ENCODE measurements around the gene NHSL1. TPM values are rescaled to one million over a fixed set of nuclear protein-coding genes. Genes with fewer than 3 reads are reported as not detected.

Gene NHSL1
- total and polyA plus RNA-seq, 7 donors: 6.5 to 17.5 (median 8.6) TPM

DNA sequence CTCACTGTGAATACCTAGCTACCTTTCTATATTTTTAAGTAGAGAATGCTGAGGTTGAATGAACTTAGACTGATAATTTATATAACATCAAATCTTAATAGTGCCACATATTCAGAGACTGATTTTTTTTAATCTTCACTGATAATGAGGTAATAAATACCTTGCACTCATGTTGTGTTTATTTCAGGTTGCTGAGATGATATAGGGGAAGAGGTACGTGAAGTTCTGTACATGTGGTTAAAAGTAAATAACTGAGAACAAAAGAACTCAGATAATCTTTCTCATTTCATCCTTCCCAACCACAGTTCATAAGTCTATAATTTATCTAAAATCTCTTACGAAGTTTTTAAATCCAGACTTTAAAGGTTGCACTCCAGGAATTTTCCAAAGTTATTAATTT, 6.4 kb downstream of the NHSL1 start:
- Histone ChIP-seq H3K4me1 (peaks cover 0 to 39% (median 30%) of the 10 kb centered on the region in 4 donors), H3K36me3 (no peaks in the 10 kb centered on the region)
- WGBS, 2 donors: 38 to 71% methylated on average over 2 of the region's 2 CpGs

DNA sequence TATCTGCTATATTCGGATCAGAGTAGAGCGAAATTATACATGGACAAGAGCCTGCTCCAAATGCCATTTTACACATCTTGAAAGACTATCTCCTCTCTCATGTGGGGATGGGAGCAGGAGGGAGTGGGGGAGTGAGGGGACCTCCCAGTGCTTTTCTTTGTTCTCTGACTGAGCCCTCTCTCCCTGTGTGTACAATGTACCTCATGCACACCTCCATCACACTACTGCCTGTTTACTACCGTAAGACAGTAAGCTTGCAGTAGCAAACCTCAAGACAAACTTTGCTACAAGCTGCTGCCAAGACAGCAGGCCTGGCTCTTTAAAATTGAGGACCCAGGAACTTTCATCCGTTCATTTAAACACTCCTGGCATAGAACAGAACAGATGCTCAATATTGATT, 7.2 kb downstream of the NHSL1 start:
- WGBS, 2 donors: 45 to 75% methylated on average over 4 of the region's 4 CpGs
- H3K9me3 ChIP-seq: no peaks in the 10 kb centered on the region
- no peak for DNase-seq
- no peaks in the 10 kb centered on the region for H3K36me3 ChIP-seq
- no peak overlapping the region for H3K4me3 ChIP-seq
- intact Hi-C loops (cut with DNase I): no loop called here
- TF ChIP-seq, protein P1, sequence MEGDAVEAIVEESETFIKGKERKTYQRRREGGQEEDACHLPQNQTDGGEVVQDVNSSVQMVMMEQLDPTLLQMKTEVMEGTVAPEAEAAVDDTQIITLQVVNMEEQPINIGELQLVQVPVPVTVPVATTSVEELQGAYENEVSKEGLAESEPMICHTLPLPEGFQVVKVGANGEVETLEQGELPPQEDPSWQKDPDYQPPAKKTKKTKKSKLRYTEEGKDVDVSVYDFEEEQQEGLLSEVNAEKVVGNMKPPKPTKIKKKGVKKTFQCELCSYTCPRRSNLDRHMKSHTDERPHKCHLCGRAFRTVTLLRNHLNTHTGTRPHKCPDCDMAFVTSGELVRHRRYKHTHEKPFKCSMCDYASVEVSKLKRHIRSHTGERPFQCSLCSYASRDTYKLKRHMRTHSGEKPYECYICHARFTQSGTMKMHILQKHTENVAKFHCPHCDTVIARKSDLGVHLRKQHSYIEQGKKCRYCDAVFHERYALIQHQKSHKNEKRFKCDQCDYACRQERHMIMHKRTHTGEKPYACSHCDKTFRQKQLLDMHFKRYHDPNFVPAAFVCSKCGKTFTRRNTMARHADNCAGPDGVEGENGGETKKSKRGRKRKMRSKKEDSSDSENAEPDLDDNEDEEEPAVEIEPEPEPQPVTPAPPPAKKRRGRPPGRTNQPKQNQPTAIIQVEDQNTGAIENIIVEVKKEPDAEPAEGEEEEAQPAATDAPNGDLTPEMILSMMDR (IDR thresholded peaks at IDR 0.05): no peak
- TF ChIP-seq POLR2AphosphoS5 (IDR thresholded peaks at IDR 0.05) (no peak), POLR2A (IDR thresholded peaks at IDR 0.05) (no peak), EP300 (IDR thresholded peaks at IDR 0.05) (no peak)
- H3K27me3 ChIP-seq: no peaks in the 10 kb centered on the region
- H3K27ac ChIP-seq: peak overlapping the region in 3 of 4 donors; percentile 29 to 69 (median 64)
- peaks cover 0 to 39% (median 29%) of the 10 kb centered on the region in 4 donors for H3K4me1 ChIP-seq

More for the DNA sequence above, 6.4 kb downstream of the NHSL1 start:
- no peaks in the 10 kb centered on the region for H3K9me3 ChIP-seq
- no peak for DNase-seq
- TF ChIP-seq, protein P1 (IDR thresholded peaks at IDR 0.05): no peak
- no peak for TF ChIP-seq POLR2A (IDR thresholded peaks at IDR 0.05)
- H3K4me3 ChIP-seq: no peak overlapping the region
- H3K27ac ChIP-seq: peak overlapping the region in 3 of 4 donors; percentile 44 to 65 (median 64)
- intact Hi-C loops (cut with DNase I): no loop called here
- H3K27me3 ChIP-seq: no peaks in the 10 kb centered on the region

DNA sequence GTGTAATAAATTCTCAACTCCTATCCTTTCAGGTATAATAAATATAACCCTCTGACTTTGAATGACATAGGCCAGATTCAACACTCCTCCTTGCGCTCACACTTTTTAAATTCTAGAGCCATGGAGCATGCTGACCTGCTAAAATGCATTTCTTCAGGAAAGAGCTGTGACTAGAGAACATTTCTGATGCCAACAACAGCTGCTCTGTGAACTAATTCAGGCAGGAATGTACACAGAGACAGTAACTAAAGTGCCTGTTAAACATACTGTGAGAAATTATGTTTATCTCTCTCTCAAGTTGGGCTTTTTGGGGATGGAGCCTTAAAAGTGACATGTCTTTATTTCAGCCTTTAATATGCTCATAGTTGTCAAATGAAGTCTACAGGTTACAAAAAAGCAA, 8.3 kb downstream of the NHSL1 start:
- H3K27ac ChIP-seq: peak overlapping the region; percentile 52 to 69 (median 64)
- H3K36me3 ChIP-seq: no peaks in the 10 kb centered on the region
- no peak overlapping the region for H3K4me3 ChIP-seq
- no peak for DNase-seq
- intact Hi-C loops (cut with DNase I): no loop called here
- WGBS, 2 donors: 14 to 64% methylated on average over 1 of the region's 1 CpG
- H3K27me3 ChIP-seq: no peaks in the 10 kb centered on the region
- no peaks in the 10 kb centered on the region for H3K9me3 ChIP-seq
- peaks cover 0 to 39% (median 29%) of the 10 kb centered on the region in 4 donors for H3K4me1 ChIP-seq
- no peak for TF ChIP-seq EP300 (IDR thresholded peaks at IDR 0.05)
- TF ChIP-seq, protein P1 (IDR thresholded peaks at IDR 0.05): no peak
- TF ChIP-seq POLR2A (IDR thresholded peaks at IDR 0.05): no peak
- TF ChIP-seq POLR2AphosphoS5 (IDR thresholded peaks at IDR 0.05): no peak

DNA sequence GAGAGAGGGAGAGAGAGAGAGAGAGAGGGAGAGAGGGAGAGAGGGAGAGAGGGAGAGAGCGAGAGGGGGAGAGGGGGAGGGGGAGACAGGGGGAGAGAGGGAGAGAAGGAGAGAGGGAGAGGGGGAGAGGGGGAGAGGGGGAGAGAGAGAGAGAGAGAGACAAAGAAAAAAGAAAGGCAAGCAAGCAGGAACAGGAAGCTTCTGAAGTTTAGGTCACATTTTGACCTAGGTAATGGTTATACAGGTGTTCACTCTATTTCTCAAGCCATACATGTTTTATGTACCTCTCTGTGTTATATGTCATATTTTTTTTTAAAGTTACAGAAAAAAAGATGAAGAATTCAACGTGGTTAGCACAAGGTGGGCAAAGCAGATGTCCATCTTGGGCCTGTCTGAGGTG, 9.4 kb downstream of the NHSL1 start:
- intact Hi-C loops (cut with DNase I): no loop called here
- TF ChIP-seq EP300 (IDR thresholded peaks at IDR 0.05) (no peak), POLR2A (IDR thresholded peaks at IDR 0.05) (no peak)
- TF ChIP-seq, protein P1 (IDR thresholded peaks at IDR 0.05): no peak

DNA sequence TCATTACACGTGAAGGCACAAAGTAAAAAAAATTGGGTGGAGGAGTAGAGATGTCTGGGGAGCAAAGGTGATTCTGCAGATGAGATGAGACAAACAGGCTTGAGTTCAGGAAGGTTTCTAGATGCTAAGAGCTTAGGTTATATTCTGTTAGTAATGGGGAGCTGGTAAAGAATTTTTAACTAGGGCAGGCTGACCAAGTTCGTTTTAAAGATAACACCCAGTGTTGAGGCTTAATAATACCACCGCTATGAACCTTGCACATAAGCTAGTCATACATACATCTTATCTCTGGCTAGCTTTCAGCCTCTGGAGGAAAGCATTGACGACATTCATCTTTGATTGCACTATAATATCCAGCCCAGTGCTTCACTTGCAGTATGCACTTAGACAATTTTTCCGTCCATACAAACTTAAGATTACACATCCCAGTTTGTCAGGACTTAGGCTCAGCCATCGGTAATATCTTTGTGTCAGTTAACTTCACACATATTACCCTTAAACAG, 12.1 kb downstream of the NHSL1 start:
- no peak for DNase-seq
- TF ChIP-seq, protein P1 (IDR thresholded peaks at IDR 0.05): no peak
- TF ChIP-seq POLR2A (IDR thresholded peaks at IDR 0.05): no peak
- no peak for TF ChIP-seq EP300 (IDR thresholded peaks at IDR 0.05)
- no peak for TF ChIP-seq POLR2AphosphoS5 (IDR thresholded peaks at IDR 0.05)
- intact Hi-C loops (cut with DNase I): no loop called here
- peaks cover 0 to 29% (median 24%) of the 10 kb centered on the region in 4 donors for H3K4me1 ChIP-seq
- peak overlapping the region in 1 of 4 donors; percentile 69 for H3K27ac ChIP-seq
- H3K36me3 ChIP-seq: no peaks in the 10 kb centered on the region
- H3K27me3 ChIP-seq: no peaks in the 10 kb centered on the region
- WGBS, 2 donors: 18 to 72% methylated on average over 6 of the region's 6 CpGs
- no peaks in the 10 kb centered on the region for H3K9me3 ChIP-seq
- no peak overlapping the region for H3K4me3 ChIP-seq

More for the DNA sequence above, 9.4 kb downstream of the NHSL1 start:
- Histone ChIP-seq H3K9me3 (no peaks in the 10 kb centered on the region), H3K36me3 (no peaks in the 10 kb centered on the region), H3K4me1 (peaks cover 0 to 44% (median 33%) of the 10 kb centered on the region in 4 donors), H3K27ac (peak overlapping the region in 3 of 4 donors; percentile 64 to 69 (median 65)), H3K4me3 (no peak overlapping the region), H3K27me3 (no peaks in the 10 kb centered on the region)
- 32 to 94% methylated on average over 1 to 2 of the region's 2 CpGs for WGBS, 2 donors
- DNase-seq: no peak

Data from sigmoid colon (tissue), 7 donors.